Stimulated activated CD4-positive, alpha-beta T cell treated with anti-CD3 and anti-CD28 coated beads, Interleukin-2, amount 100 ng/mL, for 48 hours (primary cell): ENCODE measurements around the gene CAB39.
"Not testable (repeated sequence)": the region's sequence is repeated elsewhere in the genome, so short reads cannot be mapped to it uniquely, and the experiment has no call there.

Experiments used
- DNase-seq, 2 donors: peaks; one replicate each; pipeline ENCODE4 v3.0.0-alpha.2; 2020

Gene CAB39

DNA sequence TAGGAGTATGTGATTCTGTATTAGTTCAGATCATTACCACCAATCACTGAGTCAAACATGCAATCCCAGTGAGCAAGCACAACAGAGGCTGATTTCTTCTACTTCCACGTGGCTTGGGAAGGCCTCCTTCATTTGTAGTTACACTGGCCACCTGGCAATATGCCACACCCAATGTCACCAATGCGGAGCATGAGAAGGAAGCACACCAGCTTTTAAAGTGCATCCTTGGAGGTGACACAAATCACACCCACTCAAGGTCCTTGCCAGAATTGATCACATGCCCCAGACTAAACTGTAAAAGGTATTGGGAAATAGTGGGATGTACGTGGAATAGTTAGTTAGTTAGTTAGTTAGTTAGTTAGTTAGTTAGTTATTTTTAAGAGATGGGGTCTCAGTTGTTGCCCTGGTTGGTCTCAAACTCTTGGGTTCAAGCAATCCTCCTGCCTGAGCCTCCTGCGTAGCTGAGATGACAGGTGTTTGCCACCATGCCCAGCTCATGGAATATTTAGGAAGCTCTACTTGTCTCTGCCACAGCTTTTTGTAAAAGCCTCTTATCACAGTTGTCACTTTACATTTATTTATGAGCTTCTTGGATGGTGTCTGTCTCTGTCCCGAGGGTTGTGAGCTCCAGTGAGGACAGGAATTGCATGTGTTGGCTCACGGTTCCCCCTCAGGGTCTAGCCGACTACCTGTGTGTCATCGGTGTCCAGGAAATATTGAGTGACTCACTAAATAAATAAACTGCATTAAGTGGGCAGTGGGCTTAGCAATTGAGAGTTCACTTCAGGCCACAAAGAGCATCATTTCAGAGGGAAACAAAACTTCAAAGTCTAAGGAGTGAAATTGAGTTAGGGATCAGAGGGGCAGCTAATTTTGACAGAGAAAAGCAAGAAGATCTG, 28.1 kb upstream of the CAB39 start:
- no peak for DNase-seq

- DNase-seq, result no peak
Observed at GRCh38 chr2:230685178-230685577, 27.5 kb upstream of the CAB39 start.

GRCh38 chr2:230687498-230687897, 25.1 kb upstream of the CAB39 start:
- DNase-seq, result no peak

- no peak for DNase-seq
Observed at GRCh38 chr2:230688490-230688889, 24.2 kb upstream of the CAB39 start.

- no peak for DNase-seq
Observed at GRCh38 chr2:230690439-230690838, 22.2 kb upstream of the CAB39 start.

GRCh38 chr2:230691005-230691647, 21.5 kb upstream of the CAB39 start:
- no peak for DNase-seq

GRCh38 chr2:230692760-230693159, 19.9 kb upstream of the CAB39 start:
- no peak for DNase-seq

DNA sequence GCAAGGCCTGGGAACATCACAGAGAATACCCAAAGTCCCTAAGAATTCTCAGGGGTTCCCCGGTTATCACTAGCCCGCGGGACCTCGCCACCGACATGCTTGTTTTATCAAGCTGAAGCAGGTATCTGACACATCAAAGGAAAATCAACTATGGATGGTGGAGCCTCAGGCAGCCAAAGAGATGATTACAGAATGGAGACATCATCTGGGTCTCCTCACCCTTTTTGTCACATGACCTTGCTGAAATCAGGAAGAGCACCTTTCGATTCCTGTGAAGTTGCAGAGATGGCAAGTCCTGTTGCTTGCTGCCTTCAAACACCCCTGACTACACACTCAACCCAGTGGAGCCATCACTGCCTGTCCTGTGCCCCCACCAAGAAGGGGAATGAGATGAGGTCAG, 19.2 kb upstream of the CAB39 start:
- no peak for DNase-seq

- DNase-seq, result no peak
Observed at GRCh38 chr2:230694241-230694640, 18.4 kb upstream of the CAB39 start.

DNA sequence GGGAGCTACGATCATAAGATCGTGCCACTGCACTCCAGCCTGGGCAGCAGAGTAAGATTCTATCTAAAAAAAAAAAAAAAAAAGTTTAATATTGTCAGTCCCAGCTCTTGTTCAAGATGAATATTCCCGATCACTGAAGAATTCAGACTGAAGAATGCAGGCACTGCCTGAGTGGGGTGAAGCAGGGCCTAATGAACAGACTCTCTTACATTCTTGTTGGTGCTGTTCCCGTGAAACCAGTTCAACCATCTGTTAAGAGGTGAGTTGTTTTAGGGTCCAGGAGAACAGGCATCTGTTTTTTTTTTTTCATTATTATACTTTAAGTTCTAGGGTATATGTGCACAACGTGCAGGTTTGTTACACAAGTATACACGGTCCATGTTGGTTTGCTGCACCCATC, 17.1 kb upstream of the CAB39 start:
- no peak for DNase-seq

- DNase-seq, result no peak
Observed at GRCh38 chr2:230696670-230697069, 16.0 kb upstream of the CAB39 start.

GRCh38 chr2:230697676-230698075, 15.0 kb upstream of the CAB39 start:
- DNase-seq, result no peak

GRCh38 chr2:230698753-230699152, 13.9 kb upstream of the CAB39 start:
- DNase-seq, result not testable (repeated sequence)

DNA sequence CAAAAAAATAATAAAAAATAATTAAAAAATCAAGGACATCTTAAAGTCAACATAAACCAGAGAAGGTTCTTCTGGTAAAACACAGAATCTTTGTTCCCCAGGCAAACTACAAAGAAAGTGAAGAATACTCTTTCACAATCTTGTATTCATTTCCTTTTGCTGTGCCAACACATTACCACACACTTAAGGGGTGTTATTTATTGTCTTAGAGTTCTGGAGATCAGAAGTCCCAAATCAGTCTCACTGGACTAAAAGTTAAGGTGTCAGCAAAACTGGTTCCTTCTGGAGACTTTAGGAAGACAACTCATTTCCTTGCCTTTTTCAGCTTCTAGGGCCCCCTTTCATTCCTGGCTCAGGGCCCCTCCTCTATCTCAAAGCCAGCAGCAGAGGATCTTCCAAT, 12.2 kb upstream of the CAB39 start:
- no peak for DNase-seq

DNA sequence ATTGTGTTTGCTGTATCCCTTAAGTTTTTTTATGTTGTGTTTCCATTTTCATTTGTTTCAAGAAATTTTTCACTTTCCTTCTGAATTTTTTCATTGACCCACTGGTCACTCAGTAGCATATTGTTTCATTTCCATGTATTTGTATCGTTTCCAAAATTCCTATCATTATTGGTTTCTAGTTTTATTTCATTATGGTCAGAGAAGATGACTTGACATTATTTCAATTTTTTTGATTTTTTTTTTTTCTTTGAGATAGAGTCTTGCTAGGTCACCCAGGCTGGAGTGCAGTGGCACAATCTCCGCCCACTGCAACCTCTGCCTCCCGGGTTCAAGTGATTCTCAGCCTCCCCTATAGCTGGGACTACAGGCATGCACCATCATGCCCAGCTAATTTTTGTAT, 11.3 kb upstream of the CAB39 start:
- no peak for DNase-seq

DNA sequence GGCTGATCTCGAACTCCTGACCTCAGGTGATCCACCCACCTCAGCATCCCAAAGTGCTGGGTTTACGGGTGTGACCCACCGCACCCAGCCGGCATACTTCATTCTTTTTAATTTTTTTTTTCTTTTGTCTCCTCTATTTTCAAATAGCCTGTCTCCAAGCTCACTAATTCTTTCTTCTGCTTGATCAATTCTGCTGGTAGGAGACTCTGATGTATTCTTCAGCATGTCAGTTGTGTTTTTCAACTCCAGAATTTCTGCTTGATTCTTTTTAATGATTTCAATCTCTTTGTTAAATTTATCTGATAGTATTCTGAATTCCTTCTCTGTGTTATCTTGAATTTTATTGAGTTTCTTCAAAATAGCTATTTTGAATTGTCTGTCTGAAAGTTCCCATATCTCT, 10.2 kb upstream of the CAB39 start:
- DNase-seq, result not testable (repeated sequence)

DNA sequence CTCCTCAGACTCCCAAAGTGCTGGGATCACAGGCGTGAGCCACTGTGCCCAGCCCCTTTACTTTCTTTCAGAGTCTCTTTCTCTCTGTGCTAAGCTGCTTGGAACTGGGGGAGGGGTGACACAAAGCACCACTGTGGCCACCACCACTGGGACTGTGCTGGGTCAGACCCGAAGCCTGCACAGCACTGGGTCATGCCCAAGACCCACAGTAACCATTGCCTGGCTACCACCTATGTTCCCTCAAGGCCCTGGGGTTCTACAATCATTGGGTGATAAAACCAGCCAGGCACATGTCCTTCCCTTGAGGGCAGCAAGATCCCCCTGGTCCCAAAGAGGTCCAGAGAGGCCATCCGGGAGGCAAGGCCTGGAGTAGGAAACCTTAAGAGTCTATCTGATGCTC, 9.1 kb upstream of the CAB39 start:
- no peak for DNase-seq

- no peak for DNase-seq
Observed at GRCh38 chr2:230706053-230706521, 6.6 kb upstream of the CAB39 start.

- DNase-seq, result no peak
Observed at GRCh38 chr2:230706966-230707365, 5.7 kb upstream of the CAB39 start.

- DNase-seq, result no peak
Observed at GRCh38 chr2:230708204-230708603, 4.4 kb upstream of the CAB39 start.

GRCh38 chr2:230711224-230711623, 1.4 kb upstream of the CAB39 start:
- DNase-seq, result no peak

DNA sequence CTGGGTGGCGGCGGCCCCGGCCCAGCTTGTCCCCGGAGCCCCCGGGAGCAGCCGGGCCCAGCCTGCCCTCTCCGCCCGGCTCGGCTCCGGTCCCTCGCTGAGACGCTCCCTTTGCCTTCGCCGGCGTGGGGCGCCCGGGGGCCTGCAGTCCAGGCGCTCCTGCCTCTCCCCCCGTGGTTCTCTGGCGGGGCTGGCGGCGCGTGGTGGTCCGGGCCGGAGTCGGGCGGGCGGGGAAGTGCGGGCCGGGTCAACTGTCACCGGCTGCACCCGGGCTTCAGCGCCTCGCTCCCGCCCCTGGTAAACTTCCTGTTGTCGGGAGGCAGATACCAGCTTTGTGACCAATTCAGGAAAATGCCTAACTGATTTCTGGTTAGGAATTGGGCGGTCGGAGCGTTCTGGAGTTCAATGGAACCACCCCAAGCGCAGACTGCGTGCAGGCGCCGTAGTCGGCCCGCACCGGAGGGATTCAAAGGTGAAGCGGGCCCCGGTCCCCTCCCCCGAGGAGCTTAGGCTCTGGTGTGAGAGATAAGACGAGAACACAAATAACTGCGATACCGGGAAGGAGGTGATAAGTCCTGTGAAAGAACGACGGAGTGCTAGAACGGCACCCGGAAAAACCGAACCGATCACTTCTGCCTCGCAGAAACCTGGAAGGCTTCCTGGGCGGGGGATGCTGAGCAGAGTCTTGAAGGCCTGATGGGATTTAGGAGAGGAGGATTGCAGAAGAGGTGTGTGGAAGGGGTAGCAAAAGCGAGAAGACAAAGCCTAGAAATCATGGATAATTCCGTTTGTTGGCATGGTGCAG, 891 bp downstream of the CAB39 start:
- peak; percentile 26 to 36 for DNase-seq

DNA sequence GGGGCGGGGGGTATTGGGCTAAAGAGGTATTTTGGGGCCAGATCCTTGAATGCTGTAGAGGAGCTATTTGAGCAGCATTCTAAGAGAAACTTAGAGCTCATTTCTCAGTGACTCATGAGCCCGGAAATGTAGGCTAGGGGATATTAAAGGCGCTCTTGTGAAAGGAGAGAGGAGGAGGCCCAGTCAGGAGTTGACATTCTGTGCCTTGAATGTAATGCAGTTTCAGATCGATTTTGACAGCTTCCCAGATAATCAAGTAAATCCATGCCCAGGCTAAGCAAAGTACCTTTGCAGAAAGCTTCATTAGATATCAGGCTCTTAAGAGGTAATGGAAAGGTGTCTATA, 1.5 kb downstream of the CAB39 start:
- DNase-seq, result peak in 1 of 2 donors; percentile 25

DNA sequence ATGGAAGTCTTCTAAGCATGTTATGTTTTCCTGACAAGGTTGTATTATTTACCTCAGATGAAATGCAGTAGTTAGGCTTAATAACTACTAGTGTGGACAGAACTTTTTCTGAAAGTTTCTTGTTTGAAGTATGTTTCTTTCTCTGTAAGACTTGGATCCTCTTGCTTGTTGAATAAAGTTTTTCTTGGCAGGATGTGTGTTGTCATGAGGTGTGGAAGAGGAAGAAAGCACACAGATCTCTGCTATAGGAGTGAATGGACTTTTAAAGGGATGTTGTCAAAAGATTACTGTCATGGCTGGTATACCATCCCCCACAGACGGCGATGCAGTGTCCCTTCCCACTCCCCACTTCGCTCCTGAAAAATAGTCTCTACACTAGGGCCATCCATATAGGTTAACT, 2.6 kb downstream of the CAB39 start:
- no peak for DNase-seq
